ENCODE data around the gene SPDYE6.
"Not testable (repeated sequence)": the region's sequence is repeated elsewhere in the genome, so short reads cannot be mapped to it uniquely, and the experiment has no call there.

Gene SPDYE6

GRCh38 chr7:102363549-102364393 is 7.5 kb upstream of the SPDYE6 start:
- H3K79me2 ChIP-seq (ENCODE audit: control insufficient read depth, insufficient read depth, low read length); H3K4me2 ChIP-seq (ENCODE audit: low read length); H2AK5ac ChIP-seq (ENCODE audit: low read length); H3K23ac ChIP-seq (ENCODE audit: low read length); H3K4me1 ChIP-seq (ENCODE audit: control insufficient read depth, low read depth, low read length); H3K36me3 ChIP-seq (ENCODE audit: control insufficient read depth, insufficient read depth, low read length); H4K5ac ChIP-seq (ENCODE audit: low read length); H3K79me1 ChIP-seq (ENCODE audit: low read length); H3K27me3 ChIP-seq (ENCODE audit: insufficient read depth, low read length, poor library complexity); H2BK5ac ChIP-seq (ENCODE audit: low read length); H2BK15ac ChIP-seq (replicated peaks; ENCODE audit: low read depth); H2BK120ac ChIP-seq (ENCODE audit: low read depth, low read length); H4K8ac ChIP-seq (ENCODE audit: low read depth, low read length): not testable (repeated sequence)
- Histone ChIP-seq H3K4ac (ENCODE audit: low read depth, low read length) (peak overlapping the region; percentile 65), H3K4me3 (ENCODE audit: low read length) (peak overlapping the region; percentile 67), H3K56ac (ENCODE audit: low read length) (peak overlapping the region; percentile 92), H3K9ac (ENCODE audit: low read length) (peak overlapping the region; percentile 81), H3K27ac (ENCODE audit: low read depth, low read length) (peak overlapping the region; percentile 72), H3K18ac (ENCODE audit: low read length) (peak overlapping the region; percentile 69)
- peak; percentile 100 for DNase-seq
- no CpG with 5 or more reads among the region's 76 CpGs for WGBS (ENCODE audit: extremely low coverage, insufficient coverage, low lambda C conversion rate)

- not testable (repeated sequence) for H3K79me1 ChIP-seq (ENCODE audit: low read length); H3K9ac ChIP-seq (ENCODE audit: low read length); H3K23ac ChIP-seq (ENCODE audit: low read length); H3K4me2 ChIP-seq (ENCODE audit: low read length); H3K18ac ChIP-seq (ENCODE audit: low read length); H2BK15ac ChIP-seq (replicated peaks; ENCODE audit: low read depth); DNase-seq; H3K27ac ChIP-seq (ENCODE audit: low read depth, low read length); H2AK5ac ChIP-seq (ENCODE audit: low read length); H3K36me3 ChIP-seq (ENCODE audit: control insufficient read depth, insufficient read depth, low read length); H4K8ac ChIP-seq (ENCODE audit: low read depth, low read length); H3K4me3 ChIP-seq (ENCODE audit: low read length); H3K27me3 ChIP-seq (ENCODE audit: insufficient read depth, low read length, poor library complexity); H3K4ac ChIP-seq (ENCODE audit: low read depth, low read length); H4K5ac ChIP-seq (ENCODE audit: low read length); H3K4me1 ChIP-seq (ENCODE audit: control insufficient read depth, low read depth, low read length); H2BK120ac ChIP-seq (ENCODE audit: low read depth, low read length); H3K79me2 ChIP-seq (ENCODE audit: control insufficient read depth, insufficient read depth, low read length); H3K56ac ChIP-seq (ENCODE audit: low read length); H2BK5ac ChIP-seq (ENCODE audit: low read length)
- no CpG with 5 or more reads among the region's 6 CpGs for WGBS (ENCODE audit: extremely low coverage, insufficient coverage, low lambda C conversion rate)
Observed at GRCh38 chr7:102346983-102347382, 9.3 kb downstream of the SPDYE6 start.

GRCh38 chr7:102340599-102341368 is 15.5 kb downstream of the SPDYE6 start:
- not testable (repeated sequence) for H3K27me3 ChIP-seq (ENCODE audit: insufficient read depth, low read length, poor library complexity); H3K79me1 ChIP-seq (ENCODE audit: low read length); H3K27ac ChIP-seq (ENCODE audit: low read depth, low read length); H3K79me2 ChIP-seq (ENCODE audit: control insufficient read depth, insufficient read depth, low read length); H3K4me2 ChIP-seq (ENCODE audit: low read length); H3K4me1 ChIP-seq (ENCODE audit: control insufficient read depth, low read depth, low read length); H3K23ac ChIP-seq (ENCODE audit: low read length); H2AK5ac ChIP-seq (ENCODE audit: low read length); H3K36me3 ChIP-seq (ENCODE audit: control insufficient read depth, insufficient read depth, low read length); H3K4ac ChIP-seq (ENCODE audit: low read depth, low read length); H2BK5ac ChIP-seq (ENCODE audit: low read length); DNase-seq; H4K5ac ChIP-seq (ENCODE audit: low read length); H3K56ac ChIP-seq (ENCODE audit: low read length); H3K18ac ChIP-seq (ENCODE audit: low read length); H4K8ac ChIP-seq (ENCODE audit: low read depth, low read length); H3K4me3 ChIP-seq (ENCODE audit: low read length); H3K9ac ChIP-seq (ENCODE audit: low read length); H2BK15ac ChIP-seq (replicated peaks; ENCODE audit: low read depth); H2BK120ac ChIP-seq (ENCODE audit: low read depth, low read length)
- WGBS (ENCODE audit: extremely low coverage, insufficient coverage, low lambda C conversion rate): no CpG with 5 or more reads among the region's 7 CpGs

GRCh38 chr7:102337420-102337819 is 18.8 kb downstream of the SPDYE6 start:
- not testable (repeated sequence) for H3K27me3 ChIP-seq (ENCODE audit: insufficient read depth, low read length, poor library complexity); DNase-seq; H3K4me2 ChIP-seq (ENCODE audit: low read length); H3K56ac ChIP-seq (ENCODE audit: low read length); H2BK15ac ChIP-seq (replicated peaks; ENCODE audit: low read depth); H2BK120ac ChIP-seq (ENCODE audit: low read depth, low read length); H2BK5ac ChIP-seq (ENCODE audit: low read length); H4K8ac ChIP-seq (ENCODE audit: low read depth, low read length); H3K36me3 ChIP-seq (ENCODE audit: control insufficient read depth, insufficient read depth, low read length); H4K5ac ChIP-seq (ENCODE audit: low read length); H3K27ac ChIP-seq (ENCODE audit: low read depth, low read length); H3K4me1 ChIP-seq (ENCODE audit: control insufficient read depth, low read depth, low read length); H3K4ac ChIP-seq (ENCODE audit: low read depth, low read length); H3K9ac ChIP-seq (ENCODE audit: low read length); H3K79me2 ChIP-seq (ENCODE audit: control insufficient read depth, insufficient read depth, low read length); H3K4me3 ChIP-seq (ENCODE audit: low read length); H2AK5ac ChIP-seq (ENCODE audit: low read length); H3K79me1 ChIP-seq (ENCODE audit: low read length); H3K18ac ChIP-seq (ENCODE audit: low read length); H3K23ac ChIP-seq (ENCODE audit: low read length)
- no CpG with 5 or more reads among the region's 4 CpGs for WGBS (ENCODE audit: extremely low coverage, insufficient coverage, low lambda C conversion rate)

GRCh38 chr7:102337002-102337401 is 19.2 kb downstream of the SPDYE6 start:
- not testable (repeated sequence) for H2BK15ac ChIP-seq (replicated peaks; ENCODE audit: low read depth); H3K27ac ChIP-seq (ENCODE audit: low read depth, low read length); H3K4me2 ChIP-seq (ENCODE audit: low read length); H3K4ac ChIP-seq (ENCODE audit: low read depth, low read length); H3K36me3 ChIP-seq (ENCODE audit: control insufficient read depth, insufficient read depth, low read length); H2AK5ac ChIP-seq (ENCODE audit: low read length); H2BK5ac ChIP-seq (ENCODE audit: low read length); H3K9ac ChIP-seq (ENCODE audit: low read length); H4K8ac ChIP-seq (ENCODE audit: low read depth, low read length); H3K56ac ChIP-seq (ENCODE audit: low read length); H3K79me1 ChIP-seq (ENCODE audit: low read length); H4K5ac ChIP-seq (ENCODE audit: low read length); H3K18ac ChIP-seq (ENCODE audit: low read length); H2BK120ac ChIP-seq (ENCODE audit: low read depth, low read length); H3K4me3 ChIP-seq (ENCODE audit: low read length); H3K79me2 ChIP-seq (ENCODE audit: control insufficient read depth, insufficient read depth, low read length); H3K27me3 ChIP-seq (ENCODE audit: insufficient read depth, low read length, poor library complexity); H3K4me1 ChIP-seq (ENCODE audit: control insufficient read depth, low read depth, low read length); DNase-seq; H3K23ac ChIP-seq (ENCODE audit: low read length)
- WGBS (ENCODE audit: extremely low coverage, insufficient coverage, low lambda C conversion rate): no CpG with 5 or more reads among the region's 8 CpGs
